IMR-90 (cell line): ENCODE results near the gene SYNRG. TPM values are rescaled to one million over a fixed set of nuclear protein-coding genes. Genes with fewer than 3 reads are reported as not detected.

Source experiments
- ATAC-seq: fragments of 200-7000 bp; cut with Tn5 transposase; 2 replicates; pipeline ENCODE4 v1.9.1; 2020; ENCODE audit warnings: low read depth, mild to moderate bottlenecking, moderate library complexity
- BruUV-seq: library from RNA; stranded (reverse); fragments of 400-500 nt; replicated peaks from 2 replicates; lab custom pipeline; 2021; lab: Mats Ljungman, UMichigan
- CTCF ChIA-PET: fragments of 300-600 bp; formaldehyde crosslinking; extraction: SDS; loops from one replicate; lab custom pipeline; 2021; ENCODE audit warnings: antibody characterized with exemption; lab: Yijun Ruan, JAX
- POLR2A ChIA-PET: fragments of 300-600 bp; sonication (Branson Sonifier 250); formaldehyde crosslinking; loops from one replicate; lab custom pipeline; 2022; ENCODE audit warnings: antibody characterized with exemption; ENCODE audit not compliant: unreplicated experiment; lab: Charles Lee
- DNase-seq: peaks from one replicate; pipeline ENCODE4 v3.0.0; 2013
- H2AFZ ChIP-seq: replicated peaks from 2 replicates; pipeline ENCODE3; 2013; ENCODE audit warnings: low read length, mild to moderate bottlenecking; ENCODE audit not compliant: poor library complexity
- H2AK5ac ChIP-seq: 2 replicates; pipeline ENCODE4 v1.6.1; 2013; ENCODE audit warnings: low read depth, low read length, inconsistent platforms
- H2AK9ac ChIP-seq: replicated peaks from 2 replicates; pipeline ENCODE3; 2013; ENCODE audit warnings: mild to moderate bottlenecking, low read depth, low read length, moderate library complexity; ENCODE audit not compliant: poor library complexity
- H2BK120ac ChIP-seq: 2 replicates; pipeline ENCODE4 v1.6.1; 2013; ENCODE audit warnings: low read depth, low read length, inconsistent platforms
- H2BK15ac ChIP-seq: 3 replicates; pipeline ENCODE4 v1.6.1; 2013; ENCODE audit warnings: low read depth, low read length, inconsistent platforms
- H2BK20ac ChIP-seq: 2 replicates; pipeline ENCODE4 v1.6.1; 2013; ENCODE audit warnings: low read depth, mild to moderate bottlenecking, inconsistent platforms, low read length, moderate library complexity
- H2BK5ac ChIP-seq: 2 replicates; pipeline ENCODE4 v1.6.1; 2013; ENCODE audit warnings: mild to moderate bottlenecking, low read depth, low read length, inconsistent platforms; ENCODE audit not compliant: poor library complexity, severe bottlenecking
- H3K14ac ChIP-seq: replicated peaks from 2 replicates; pipeline ENCODE4 v1.6.1; 2013; ENCODE audit warnings: low read depth, low read length, inconsistent platforms
- H3K18ac ChIP-seq: 2 replicates; pipeline ENCODE4 v1.6.1; 2013; ENCODE audit warnings: low read depth, low read length, control low read depth
- H3K23ac ChIP-seq: 2 replicates; pipeline ENCODE4 v1.6.1; 2013; ENCODE audit warnings: low read depth, low read length, inconsistent platforms
- H3K27ac ChIP-seq: 2 replicates; pipeline ENCODE4 v1.5.1; 2013; ENCODE audit warnings: mild to moderate bottlenecking, control low read depth, low read length; ENCODE audit not compliant: insufficient read depth
- H3K27me3 ChIP-seq: 2 replicates; pipeline ENCODE4 v1.6.1; 2013; ENCODE audit warnings: low read length; ENCODE audit not compliant: control insufficient read depth, insufficient read depth
- H3K36me3 ChIP-seq: 2 replicates; pipeline ENCODE4 v1.6.1; 2013; ENCODE audit warnings: low read length, mixed read lengths; ENCODE audit not compliant: control insufficient read depth, insufficient read depth
- H3K4ac ChIP-seq: 2 replicates; pipeline ENCODE4 v1.6.1; 2013; ENCODE audit warnings: low read depth, low read length, inconsistent platforms
- H3K4me1 ChIP-seq: 2 replicates; pipeline ENCODE4 v1.6.1; 2013; ENCODE audit warnings: low read length, mixed read lengths; ENCODE audit not compliant: control insufficient read depth, insufficient read depth
- H3K4me2 ChIP-seq: 2 replicates; pipeline ENCODE4 v1.6.1; 2013; ENCODE audit warnings: low read depth, mild to moderate bottlenecking, control low read depth, low read length, moderate library complexity
- H3K4me3 ChIP-seq: 2 replicates; pipeline ENCODE4 v1.5.1; 2013; ENCODE audit warnings: low read depth, mild to moderate bottlenecking, control low read depth, low read length, moderate library complexity; ENCODE audit not compliant: insufficient read depth
- H3K56ac ChIP-seq: 2 replicates; pipeline ENCODE4 v1.6.1; 2013; ENCODE audit warnings: low read length, inconsistent platforms; ENCODE audit not compliant: insufficient read depth; ENCODE audit errors: extremely low read depth
- H3K79me1 ChIP-seq, 2 experiments: 2 replicates each; pipeline ENCODE4 v1.6.1; 2013; ENCODE audit warnings: low read length in 2 of 2, inconsistent platforms in 1 of 2, low read depth in 1 of 2
- H3K9ac ChIP-seq: 2 replicates; pipeline ENCODE4 v1.6.1; 2013; ENCODE audit warnings: low read depth, low read length, control low read depth
- H3K9me1 ChIP-seq: 2 replicates; pipeline ENCODE4 v1.6.1; 2013; ENCODE audit warnings: low read length, inconsistent platforms; ENCODE audit not compliant: insufficient read depth
- H3K9me3 ChIP-seq: 2 replicates; pipeline ENCODE4 v1.6.1; 2013; ENCODE audit warnings: low read length; ENCODE audit not compliant: control insufficient read depth, insufficient read depth
- H4K20me1 ChIP-seq: 2 replicates; pipeline ENCODE4 v1.6.1; 2013; ENCODE audit warnings: low read length, inconsistent platforms; ENCODE audit not compliant: insufficient read depth
- H4K5ac ChIP-seq: 2 replicates; pipeline ENCODE4 v1.6.1; 2013; ENCODE audit warnings: mild to moderate bottlenecking, low read depth, low read length, control low read depth
- H4K8ac ChIP-seq, 2 experiments: 2 replicates each; pipeline ENCODE4 v1.6.1; 2013; ENCODE audit warnings: low read depth in 2 of 2, low read length in 2 of 2, control low read depth in 1 of 2, inconsistent platforms in 1 of 2
- H4K91ac ChIP-seq: 2 replicates; pipeline ENCODE4 v1.6.1; 2013; ENCODE audit warnings: low read depth, low read length, inconsistent platforms; ENCODE audit not compliant: insufficient read depth
- BHLHE40 ChIP-seq: fragments of 150-350 bp; IDR thresholded peaks from 2 replicates; pipeline ENCODE4 v1.6.1; 2016; ENCODE audit warnings: mild to moderate bottlenecking, low read depth, low read length
- CEBPB ChIP-seq: IDR thresholded peaks from 2 replicates; pipeline ENCODE4 v1.6.1; 2012; ENCODE audit warnings: low read depth, low read length, improper control_type of control experiment
- CHD1 ChIP-seq: IDR thresholded peaks from 2 replicates; pipeline ENCODE4 v1.6.1; 2012; ENCODE audit warnings: low read depth, low read length, improper control_type of control experiment
- FOS ChIP-seq: fragments of 150-350 bp; IDR thresholded peaks from 2 replicates; pipeline ENCODE4 v1.6.1; 2016; ENCODE audit warnings: low read depth, low read length
- MAFK ChIP-seq: IDR thresholded peaks from 2 replicates; pipeline ENCODE4 v1.6.1; 2012; ENCODE audit warnings: low read depth, low read length, improper control_type of control experiment
- MAZ ChIP-seq: IDR thresholded peaks from 2 replicates; pipeline ENCODE4 v1.6.1; 2012; ENCODE audit warnings: low read depth, mild to moderate bottlenecking, low read length, improper control_type of control experiment, moderate library complexity, borderline replicate concordance
- MXI1 ChIP-seq: IDR thresholded peaks from 2 replicates; pipeline ENCODE4 v1.6.1; 2012; ENCODE audit warnings: low read depth, mild to moderate bottlenecking, low read length, moderate library complexity, borderline replicate concordance
- NFE2L2 ChIP-seq: fragments of 150-350 bp; IDR thresholded peaks from 2 replicates; pipeline ENCODE4 v1.6.1; 2016; ENCODE audit warnings: low read depth, mild to moderate bottlenecking, low read length
- POLR2A ChIP-seq: IDR thresholded peaks from 2 replicates; pipeline ENCODE4 v1.6.1; 2012; ENCODE audit warnings: mild to moderate bottlenecking, low read depth, low read length
- RCOR1 ChIP-seq: IDR thresholded peaks from 2 replicates; pipeline ENCODE4 v1.6.1; 2012; ENCODE audit warnings: mild to moderate bottlenecking, low read length, improper control_type of control experiment; ENCODE audit not compliant: insufficient replicate concordance
- SMC3 ChIP-seq: fragments of 150-350 bp; IDR thresholded peaks from 2 replicates; pipeline ENCODE4 v1.6.1; 2016; ENCODE audit warnings: low read depth, mild to moderate bottlenecking, antibody characterized with exemption, low read length, moderate library complexity
- WGBS, 2 experiments: methylation state at CpG; one replicate each; pipeline versions ENCODE4 v1.1.5 to v1.1.7; 2013; ENCODE audit warnings: missing lambda C conversion rate in 2 of 2; ENCODE audit not compliant: insufficient read length in 1 of 2; ENCODE audit errors: extremely low coverage in 2 of 2; 5-methylcytosine and 5-hydroxymethylcytosine counted together
- dilution Hi-C: fragments of 300-500 bp; cut with HindIII; formaldehyde crosslinking; loops from one replicate; pipeline ENCODE4 v1.14.3; 2018; ENCODE audit warnings: low sequenced_read_pairs; ENCODE audit not compliant: unreplicated experiment
- in situ Hi-C: fragments of 300-500 bp; cut with MboI; formaldehyde crosslinking; loops from 3 replicates; pipeline ENCODE4 v1.14.3; 2019; ENCODE audit warnings: low sequenced_read_pairs, inconsistent platforms, mixed read lengths
- intact Hi-C: fragments of 100-400 bp; cut with micrococcal nuclease; formaldehyde crosslinking; loops from 2 replicates; pipeline ENCODE4 v1.10.0; 2022
- polyA plus RNA-seq, 3 experiments: library from polyadenylated mRNA; depleted of rRNA; stranded (reverse); fragments of >200 nt; gene quantifications; 2 replicates each; pipeline ENCODE4 v1.2.3, GENCODE V29; 2012; ENCODE audit warnings: low replicate concordance in 1 of 3
- total RNA-seq: library from RNA; depleted of rRNA; stranded (reverse); fragments of >200 nt; gene quantifications from 2 replicates; pipeline ENCODE4 v1.2.3, GENCODE V29; 2012
- TF ChIP-seq, protein P1 (sequence below): conservative IDR thresholded peaks from 2 replicates; pipeline ENCODE4 v1.5.1; 2012; ENCODE audit warnings: mild to moderate bottlenecking, low read depth, low read length, improper control_type of control experiment
- TF ChIP-seq, protein P2 (sequence below): fragments of 150-350 bp; IDR thresholded peaks from 2 replicates; pipeline ENCODE4 v1.6.1; 2016; ENCODE audit warnings: low read depth, mild to moderate bottlenecking, low read length, moderate library complexity, borderline replicate concordance

Gene SYNRG
- total and polyA plus RNA-seq, 2 of the 4 experiments (the other 2 are of a cell fraction): 11.7 to 15.2 TPM

DNA sequence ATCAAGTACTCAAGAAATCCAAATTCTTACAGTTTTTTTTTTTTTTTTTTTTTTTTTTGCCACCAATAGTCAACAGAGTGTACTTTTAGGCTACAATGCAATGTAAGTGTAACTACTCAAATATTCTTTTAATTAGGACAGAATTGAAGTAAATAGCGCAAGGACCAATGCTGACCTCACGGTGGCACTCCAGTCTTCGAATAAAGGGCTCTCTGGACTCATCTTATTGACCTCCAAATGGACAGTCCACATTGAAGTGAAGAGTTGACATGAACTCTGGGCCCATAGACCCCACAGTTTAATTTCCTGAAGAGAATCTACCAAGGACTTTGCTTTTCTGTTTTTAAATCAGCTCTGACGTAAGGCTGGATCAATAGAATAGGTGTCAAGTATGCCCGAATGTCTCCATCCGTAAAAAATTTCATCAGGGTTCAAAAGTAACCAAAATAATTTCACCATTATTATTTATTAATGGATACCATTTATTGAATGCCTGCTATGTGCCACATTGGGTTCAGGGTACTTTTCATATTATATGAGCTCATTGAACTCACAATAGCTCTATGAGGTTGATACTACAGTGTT is 41.3 kb upstream of the SYNRG start (continued):
- no peak for TF ChIP-seq MAZ

- Histone ChIP-seq H3K4ac (peak overlapping the region; percentile 87; the same call in 1 of the 2 replicates), H3K27me3 (no peaks in the 10 kb centered on the region), H3K4me1 (peaks cover 9% of the 10 kb centered on the region; the same call in 1 of the 2 replicates), H2AFZ (peak overlapping the region; percentile 79), H3K56ac (peak overlapping the region; percentile 67), H2AK9ac (no peak overlapping the region), H3K9me3 (no peaks in the 10 kb centered on the region), H3K18ac (peak overlapping the region; percentile 97; the same call in 1 of the 2 replicates), H2BK120ac (peak overlapping the region; percentile 96), H4K20me1 (no peaks in the 10 kb centered on the region), H4K5ac (peak overlapping the region; percentile 79; the same call in 1 of the 2 replicates), H3K4me2 (peak overlapping the region; percentile 89), H3K23ac (peak overlapping the region; percentile 79), H3K9me1 (no peaks in the 10 kb centered on the region; the same call in 1 of the 2 replicates), H2BK5ac (peak overlapping the region; percentile 90), H3K4me3 (no peak overlapping the region), H2BK20ac (peak overlapping the region; percentile 95), H3K14ac (peak overlapping the region; percentile 90), H2BK15ac (peak overlapping the region; percentile 79; the same call in 2 of the 3 replicates), H3K36me3 (no peaks in the 10 kb centered on the region), H4K91ac (peak overlapping the region; percentile 77), H3K27ac (peak overlapping the region; percentile 32; the same call in 1 of the 2 replicates), H4K8ac (peak overlapping the region; percentile 40 to 85), H3K79me1 (peaks cover 0 to 8% of the 10 kb centered on the region in 2 experiments; a peak in 2 of 4 replicates), H3K9ac (peak overlapping the region; percentile 54; the same call in 1 of the 2 replicates), H2AK5ac (no peak overlapping the region)
- POLR2A ChIA-PET: no interaction called here
- WGBS, 2 experiments: no CpG with 5 or more reads among the region's 2 CpGs
- ATAC-seq (peak; percentile 84), DNase-seq (peak; percentile 87)
- CTCF ChIA-PET: interaction anchor here (1.3 kb wide), 1 partner anchor 167 kb away, joined by 8 read pairs; no protein-coding TSS in a partner anchor
- dilution Hi-C loops: no loop called here
- no TSS peak for BruUV-seq
- intact Hi-C loops: no loop called here
- in situ Hi-C loops: loop anchor here (25.0 kb wide), 1 partner anchor 639 kb away; the partner anchor contains the start of gene MRPL45
- TF ChIP-seq POLR2A (no peak), CHD1 (no peak), NFE2L2 (no peak), SMC3 (no peak), RCOR1 (no peak), FOS (peak; percentile 21; the same call in 1 of the 2 replicates), MXI1 (0 out of 2 replicates have a peak, but pooled peaks have one; percentile 57), CEBPB (no peak), BHLHE40 (no peak), MAFK (peak; percentile 27; the same call in 1 of the 2 replicates)
- TF ChIP-seq, protein P1, sequence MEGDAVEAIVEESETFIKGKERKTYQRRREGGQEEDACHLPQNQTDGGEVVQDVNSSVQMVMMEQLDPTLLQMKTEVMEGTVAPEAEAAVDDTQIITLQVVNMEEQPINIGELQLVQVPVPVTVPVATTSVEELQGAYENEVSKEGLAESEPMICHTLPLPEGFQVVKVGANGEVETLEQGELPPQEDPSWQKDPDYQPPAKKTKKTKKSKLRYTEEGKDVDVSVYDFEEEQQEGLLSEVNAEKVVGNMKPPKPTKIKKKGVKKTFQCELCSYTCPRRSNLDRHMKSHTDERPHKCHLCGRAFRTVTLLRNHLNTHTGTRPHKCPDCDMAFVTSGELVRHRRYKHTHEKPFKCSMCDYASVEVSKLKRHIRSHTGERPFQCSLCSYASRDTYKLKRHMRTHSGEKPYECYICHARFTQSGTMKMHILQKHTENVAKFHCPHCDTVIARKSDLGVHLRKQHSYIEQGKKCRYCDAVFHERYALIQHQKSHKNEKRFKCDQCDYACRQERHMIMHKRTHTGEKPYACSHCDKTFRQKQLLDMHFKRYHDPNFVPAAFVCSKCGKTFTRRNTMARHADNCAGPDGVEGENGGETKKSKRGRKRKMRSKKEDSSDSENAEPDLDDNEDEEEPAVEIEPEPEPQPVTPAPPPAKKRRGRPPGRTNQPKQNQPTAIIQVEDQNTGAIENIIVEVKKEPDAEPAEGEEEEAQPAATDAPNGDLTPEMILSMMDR: no peak
- TF ChIP-seq, protein P2, sequence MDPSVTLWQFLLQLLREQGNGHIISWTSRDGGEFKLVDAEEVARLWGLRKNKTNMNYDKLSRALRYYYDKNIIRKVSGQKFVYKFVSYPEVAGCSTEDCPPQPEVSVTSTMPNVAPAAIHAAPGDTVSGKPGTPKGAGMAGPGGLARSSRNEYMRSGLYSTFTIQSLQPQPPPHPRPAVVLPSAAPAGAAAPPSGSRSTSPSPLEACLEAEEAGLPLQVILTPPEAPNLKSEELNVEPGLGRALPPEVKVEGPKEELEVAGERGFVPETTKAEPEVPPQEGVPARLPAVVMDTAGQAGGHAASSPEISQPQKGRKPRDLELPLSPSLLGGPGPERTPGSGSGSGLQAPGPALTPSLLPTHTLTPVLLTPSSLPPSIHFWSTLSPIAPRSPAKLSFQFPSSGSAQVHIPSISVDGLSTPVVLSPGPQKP: no peak
Measured at GRCh38 chr17:37648555-37648954, 39.3 kb upstream of the SYNRG start.
